Karpas-422 (cell line): ENCODE data around the gene SURF4. TPM values are rescaled to one million over a fixed set of nuclear protein-coding genes. Genes with fewer than 3 reads are reported as not detected.
"Not testable (repeated sequence)": the region's sequence is repeated elsewhere in the genome, so short reads cannot be mapped to it uniquely, and the experiment has no call there.

Experiments used
- DNase-seq: peaks from one replicate; pipeline ENCODE4 v3.0.0-alpha.2; 2015
- H2AFZ ChIP-seq: fragments of 200-600 bp; sonication (generic); 2 replicates; pipeline ENCODE4 v1.6.1; 2014; ENCODE audit warnings: antibody characterized with exemption, low read length, mixed read lengths
- H3K27ac ChIP-seq: fragments of 200-600 bp; sonication (generic); 2 replicates; pipeline ENCODE4 v1.5.1; 2014; ENCODE audit warnings: mild to moderate bottlenecking, low read length, moderate library complexity
- H3K27me3 ChIP-seq: fragments of 200-600 bp; sonication (generic); 2 replicates; pipeline ENCODE4 v1.6.1; 2014; ENCODE audit warnings: low read length, mixed read lengths
- H3K36me3 ChIP-seq: fragments of 200-600 bp; sonication (generic); 2 replicates; pipeline ENCODE4 v1.6.1; 2014; ENCODE audit warnings: low read length, mixed read lengths; ENCODE audit not compliant: insufficient read depth
- H3K4me1 ChIP-seq: fragments of 200-600 bp; sonication (generic); 2 replicates; pipeline ENCODE4 v1.6.1; 2014; ENCODE audit warnings: mild to moderate bottlenecking, low read length, mixed read lengths
- H3K4me2 ChIP-seq: fragments of 200-600 bp; sonication (generic); 2 replicates; pipeline ENCODE4 v1.6.1; 2014; ENCODE audit warnings: low read length, low read depth, mild to moderate bottlenecking; ENCODE audit not compliant: poor library complexity, severe bottlenecking
- H3K4me3 ChIP-seq: fragments of 200-600 bp; sonication (generic); 2 replicates; pipeline ENCODE4 v1.5.1; 2014; ENCODE audit warnings: mild to moderate bottlenecking, antibody characterized with exemption, low read length, mixed read lengths
- H3K79me2 ChIP-seq: fragments of 200-600 bp; sonication (generic); 2 replicates; pipeline ENCODE4 v1.6.1; 2014; ENCODE audit warnings: mild to moderate bottlenecking, low read length, mixed read lengths
- H3K9ac ChIP-seq: fragments of 200-600 bp; sonication (generic); 2 replicates; pipeline ENCODE4 v1.6.0; 2014; ENCODE audit warnings: low read length
- H3K9me2 ChIP-seq: fragments of 200-600 bp; sonication (generic), shearing (Covaris generic); replicated peaks from 2 replicates; pipeline ENCODE4 v1.6.0; 2014; ENCODE audit warnings: mild to moderate bottlenecking, low read length, moderate library complexity; ENCODE audit not compliant: insufficient read depth
- H3K9me3 ChIP-seq: fragments of 300-700, 200-600 bp; sonication (generic); 2 replicates; pipeline ENCODE4 v1.6.1; 2014; ENCODE audit warnings: low read length, mixed read lengths
- H4K20me1 ChIP-seq: fragments of 200-600 bp; sonication (generic); 2 replicates; pipeline ENCODE4 v1.6.1; 2014; ENCODE audit warnings: mild to moderate bottlenecking, antibody characterized with exemption, low read length, low read depth; ENCODE audit not compliant: insufficient read depth
- total RNA-seq: library from RNA; depleted of rRNA; stranded (reverse); fragments of >200 nt; shearing (Covaris generic); gene quantifications from 2 replicates; pipeline ENCODE4 v1.2.3, GENCODE V29; 2014; ENCODE audit warnings: low replicate concordance

Gene SURF4
- total RNA-seq, 1 experiment from 2014 or later: 84.1 TPM

- Histone ChIP-seq H3K27ac (no peak overlapping the region), H3K4me2 (no peak overlapping the region), H3K36me3 (no peaks in the 10 kb centered on the region)
These were observed 7.6 kb upstream of the SURF4 start for GRCh38 chr9:133383438-133383837.

GRCh38 chr9:133382507-133383141 lies 6.8 kb upstream of the SURF4 start:
- peaks cover 6% of the 10 kb centered on the region for H3K4me1 ChIP-seq

More at GRCh38 chr9:133383438-133383837, 7.6 kb upstream of the SURF4 start:
- Histone ChIP-seq H3K9ac (no peak overlapping the region), H3K9me2 (no peaks in the 10 kb centered on the region), H4K20me1 (no peaks in the 10 kb centered on the region), H2AFZ (no peak overlapping the region), H3K27me3 (peaks cover 2% of the 10 kb centered on the region; the same call in 1 of the 2 replicates), H3K4me1 (no peaks in the 10 kb centered on the region), H3K4me3 (no peak overlapping the region), H3K9me3 (peaks cover 4% of the 10 kb centered on the region; the same call in 1 of the 2 replicates), H3K79me2 (no peaks in the 10 kb centered on the region)
- no peak for DNase-seq

GRCh38 chr9:133380734-133381133 lies 4.9 kb upstream of the SURF4 start:
- H3K9me2 ChIP-seq: no peaks in the 10 kb centered on the region
- H2AFZ ChIP-seq: no peak overlapping the region
- peaks cover 11% of the 10 kb centered on the region for H3K4me1 ChIP-seq
- H3K27me3 ChIP-seq: peaks cover 8% of the 10 kb centered on the region; the same call in 1 of the 2 replicates
- no peaks in the 10 kb centered on the region for H4K20me1 ChIP-seq
- no peak overlapping the region for H3K9ac ChIP-seq
- peaks cover 4% of the 10 kb centered on the region; the same call in 1 of the 2 replicates for H3K9me3 ChIP-seq
- H3K4me3 ChIP-seq: no peak overlapping the region
- no peak overlapping the region for H3K27ac ChIP-seq
- DNase-seq: no peak
- peaks cover under 1% of the 10 kb centered on the region; the same call in 1 of the 2 replicates for H3K79me2 ChIP-seq
- H3K4me2 ChIP-seq: no peak overlapping the region
- H3K36me3 ChIP-seq: no peaks in the 10 kb centered on the region

More at GRCh38 chr9:133382507-133383141, 6.8 kb upstream of the SURF4 start:
- no peak overlapping the region for H3K4me3 ChIP-seq
- H4K20me1 ChIP-seq: no peaks in the 10 kb centered on the region
- H2AFZ ChIP-seq: no peak overlapping the region
- no peak for DNase-seq
- peaks cover 8% of the 10 kb centered on the region; the same call in 1 of the 2 replicates for H3K27me3 ChIP-seq
- H3K9ac ChIP-seq: no peak overlapping the region
- peaks cover 4% of the 10 kb centered on the region; the same call in 1 of the 2 replicates for H3K9me3 ChIP-seq
- H3K36me3 ChIP-seq: no peaks in the 10 kb centered on the region
- H3K4me2 ChIP-seq: no peak overlapping the region
- no peaks in the 10 kb centered on the region for H3K79me2 ChIP-seq
- H3K27ac ChIP-seq: no peak overlapping the region
- no peaks in the 10 kb centered on the region for H3K9me2 ChIP-seq

GRCh38 chr9:133379153-133380086 lies 3.6 kb upstream of the SURF4 start:
- Histone ChIP-seq H3K4me2 (no peak overlapping the region), H3K36me3 (no peaks in the 10 kb centered on the region), H3K9me2 (no peaks in the 10 kb centered on the region), H3K4me3 (no peak overlapping the region), H2AFZ (no peak overlapping the region), H3K9me3 (peaks cover 4% of the 10 kb centered on the region; the same call in 1 of the 2 replicates), H3K27ac (no peak overlapping the region), H3K27me3 (peaks cover 8% of the 10 kb centered on the region; the same call in 1 of the 2 replicates), H3K9ac (no peak overlapping the region), H3K4me1 (peaks cover 16% of the 10 kb centered on the region), H3K79me2 (peaks cover 14% of the 10 kb centered on the region), H4K20me1 (peaks cover 9% of the 10 kb centered on the region; the same call in 1 of the 2 replicates)
- DNase-seq: no peak

- peaks cover 22% of the 10 kb centered on the region for H3K4me1 ChIP-seq
- no peak overlapping the region for H2AFZ ChIP-seq
- no peak overlapping the region for H3K4me3 ChIP-seq
- no peak overlapping the region for H3K27ac ChIP-seq
- no peak overlapping the region for H3K4me2 ChIP-seq
- peaks cover 9% of the 10 kb centered on the region; the same call in 1 of the 2 replicates for H4K20me1 ChIP-seq
- peaks cover 8% of the 10 kb centered on the region; the same call in 1 of the 2 replicates for H3K27me3 ChIP-seq
- no peaks in the 10 kb centered on the region for H3K36me3 ChIP-seq
- H3K9me2 ChIP-seq: no peaks in the 10 kb centered on the region
- H3K79me2 ChIP-seq: peaks cover 23% of the 10 kb centered on the region
- DNase-seq: no peak
- no peak overlapping the region for H3K9ac ChIP-seq
- H3K9me3 ChIP-seq: peaks cover 4% of the 10 kb centered on the region; the same call in 1 of the 2 replicates
These were observed 2.6 kb upstream of the SURF4 start for GRCh38 chr9:133378408-133378962.

- H3K79me2 ChIP-seq: peaks cover 30% of the 10 kb centered on the region
These were observed 1.9 kb upstream of the SURF4 start for GRCh38 chr9:133377721-133378216.

GRCh38 chr9:133377280-133377679 lies 1.4 kb upstream of the SURF4 start:
- not testable (repeated sequence) for H3K9me3 ChIP-seq

More at GRCh38 chr9:133377721-133378216, 1.9 kb upstream of the SURF4 start:
- Histone ChIP-seq H3K9ac (no peak overlapping the region), H3K9me3 (peaks cover 2% of the 10 kb centered on the region; the same call in 1 of the 2 replicates), H3K27ac (no peak overlapping the region), H3K4me3 (no peak overlapping the region), H3K4me2 (no peak overlapping the region), H2AFZ (no peak overlapping the region), H3K4me1 (peaks cover 22% of the 10 kb centered on the region), H3K36me3 (no peaks in the 10 kb centered on the region), H3K9me2 (no peaks in the 10 kb centered on the region), H3K27me3 (peaks cover 8% of the 10 kb centered on the region; the same call in 1 of the 2 replicates), H4K20me1 (peaks cover 10% of the 10 kb centered on the region; the same call in 1 of the 2 replicates)
- DNase-seq: peak; percentile 64

More at GRCh38 chr9:133377280-133377679, 1.4 kb upstream of the SURF4 start:
- not testable (repeated sequence) for H2AFZ ChIP-seq, H3K4me3 ChIP-seq, H3K9me2 ChIP-seq, H3K27ac ChIP-seq, H3K9ac ChIP-seq, H3K4me2 ChIP-seq, H3K27me3 ChIP-seq, DNase-seq, H3K36me3 ChIP-seq
- Histone ChIP-seq H3K4me1 (peaks cover 22% of the 10 kb centered on the region), H4K20me1 (peaks cover 12% of the 10 kb centered on the region; the same call in 1 of the 2 replicates), H3K79me2 (peaks cover 35% of the 10 kb centered on the region)
